ENCODE results near the gene FBXO34.

The FBXO34 gene

GRCh38 chr14:55316564-55316963 is 45.3 kb downstream of the FBXO34 start:
- no peak for TF ChIP-seq CREB1 (IDR thresholded peaks at IDR 0.05; ENCODE audit: low read depth)
- TF ChIP-seq TAF1 (IDR thresholded peaks at IDR 0.05; ENCODE audit: low read depth): no peak
- TF ChIP-seq CEBPB (IDR thresholded peaks at IDR 0.05): no peak
- TF ChIP-seq TCF12 (IDR thresholded peaks at IDR 0.05; ENCODE audit: low read depth): no peak
- no peak for TF ChIP-seq EP300 (IDR thresholded peaks at IDR 0.05; ENCODE audit: borderline replicate concordance)
- no peak for TF ChIP-seq RAD21 (IDR thresholded peaks at IDR 0.05; ENCODE audit: low read depth)
- no peak for TF ChIP-seq EGR1 (IDR thresholded peaks at IDR 0.05)
- TF ChIP-seq, protein P1, sequence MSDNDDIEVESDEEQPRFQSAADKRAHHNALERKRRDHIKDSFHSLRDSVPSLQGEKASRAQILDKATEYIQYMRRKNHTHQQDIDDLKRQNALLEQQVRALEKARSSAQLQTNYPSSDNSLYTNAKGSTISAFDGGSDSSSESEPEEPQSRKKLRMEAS (IDR thresholded peaks at IDR 0.05): no peak
- TF ChIP-seq USF1 (IDR thresholded peaks at IDR 0.05): no peak
- TF ChIP-seq ZBTB7A (IDR thresholded peaks at IDR 0.05; ENCODE audit: low read depth): no peak
- TF ChIP-seq NFIC (IDR thresholded peaks at IDR 0.05): no peak
- TF ChIP-seq FOXM1 (IDR thresholded peaks at IDR 0.05; ENCODE audit: borderline replicate concordance, low read depth): no peak
- TF ChIP-seq YY1 (IDR thresholded peaks at IDR 0.05; ENCODE audit: low read depth): no peak
- TF ChIP-seq TEAD4 (IDR thresholded peaks at IDR 0.05): no peak
- TF ChIP-seq REST (IDR thresholded peaks at IDR 0.05; ENCODE audit: low read depth): no peak

- TF ChIP-seq USF1 (IDR thresholded peaks at IDR 0.05): no peak
These were observed 46.5 kb downstream of the FBXO34 start for GRCh38 chr14:55317542-55318306.

- TF ChIP-seq USF1 (IDR thresholded peaks at IDR 0.05) (no peak), EGR1 (IDR thresholded peaks at IDR 0.05) (no peak), YY1 (IDR thresholded peaks at IDR 0.05; ENCODE audit: low read depth) (no peak), REST (IDR thresholded peaks at IDR 0.05; ENCODE audit: low read depth) (no peak), FOXM1 (IDR thresholded peaks at IDR 0.05; ENCODE audit: borderline replicate concordance, low read depth) (no peak), TEAD4 (IDR thresholded peaks at IDR 0.05) (no peak), TAF1 (IDR thresholded peaks at IDR 0.05; ENCODE audit: low read depth) (no peak), EP300 (IDR thresholded peaks at IDR 0.05; ENCODE audit: borderline replicate concordance) (no peak), TCF12 (IDR thresholded peaks at IDR 0.05; ENCODE audit: low read depth) (no peak), RAD21 (IDR thresholded peaks at IDR 0.05; ENCODE audit: low read depth) (no peak), NFIC (IDR thresholded peaks at IDR 0.05) (no peak), CREB1 (IDR thresholded peaks at IDR 0.05; ENCODE audit: low read depth) (no peak), CEBPB (IDR thresholded peaks at IDR 0.05) (no peak), ZBTB7A (IDR thresholded peaks at IDR 0.05; ENCODE audit: low read depth) (no peak)
- TF ChIP-seq, protein P1 (IDR thresholded peaks at IDR 0.05): no peak
These were observed 47.5 kb downstream of the FBXO34 start for GRCh38 chr14:55318694-55319093.

DNA sequence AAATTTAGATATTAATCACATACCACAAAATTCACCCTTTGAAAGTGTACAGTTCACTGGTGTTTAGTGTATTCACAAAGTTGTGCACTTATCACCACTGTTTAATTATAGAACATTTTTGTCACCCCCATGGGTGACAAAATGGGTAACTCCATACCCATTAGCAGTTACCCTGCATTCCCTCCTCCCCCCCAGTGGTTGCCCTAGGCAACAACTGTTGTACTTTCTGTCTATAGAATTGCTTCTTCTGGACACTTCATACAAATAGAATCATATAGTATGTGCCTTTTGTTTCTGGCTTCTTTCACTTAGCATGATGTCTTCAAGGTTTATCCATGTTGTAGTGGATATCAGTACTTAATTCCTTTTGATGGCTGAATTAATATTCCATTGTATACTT is 52.7 kb downstream of the FBXO34 start:
- TF ChIP-seq YY1 (IDR thresholded peaks at IDR 0.05; ENCODE audit: low read depth) (no peak), TCF12 (IDR thresholded peaks at IDR 0.05; ENCODE audit: low read depth) (no peak), EP300 (IDR thresholded peaks at IDR 0.05; ENCODE audit: borderline replicate concordance) (no peak), NFIC (IDR thresholded peaks at IDR 0.05) (no peak), EGR1 (IDR thresholded peaks at IDR 0.05) (no peak), RAD21 (IDR thresholded peaks at IDR 0.05; ENCODE audit: low read depth) (no peak), USF1 (IDR thresholded peaks at IDR 0.05) (no peak), ZBTB7A (IDR thresholded peaks at IDR 0.05; ENCODE audit: low read depth) (no peak), REST (IDR thresholded peaks at IDR 0.05; ENCODE audit: low read depth) (no peak), CREB1 (IDR thresholded peaks at IDR 0.05; ENCODE audit: low read depth) (no peak), TEAD4 (IDR thresholded peaks at IDR 0.05) (no peak), FOXM1 (IDR thresholded peaks at IDR 0.05; ENCODE audit: borderline replicate concordance, low read depth) (no peak), TAF1 (IDR thresholded peaks at IDR 0.05; ENCODE audit: low read depth) (no peak), CEBPB (IDR thresholded peaks at IDR 0.05) (no peak)
- TF ChIP-seq, protein P1 (IDR thresholded peaks at IDR 0.05): no peak

All from Ishikawa (cell line).